GM12873 (cell line): Measurements from ENCODE around the gene TMEM62.

ENCODE experiments used
- TF ChIP-seq, protein P1 (sequence below): IDR thresholded peaks from 2 replicates; pipeline ENCODE4 v1.5.1; 2012; ENCODE audit warnings: low read depth, mild to moderate bottlenecking, moderate library complexity, low read length, control low read depth; ENCODE audit not compliant: insufficient read depth; ENCODE audit errors: missing control alignments

Gene TMEM62

DNA sequence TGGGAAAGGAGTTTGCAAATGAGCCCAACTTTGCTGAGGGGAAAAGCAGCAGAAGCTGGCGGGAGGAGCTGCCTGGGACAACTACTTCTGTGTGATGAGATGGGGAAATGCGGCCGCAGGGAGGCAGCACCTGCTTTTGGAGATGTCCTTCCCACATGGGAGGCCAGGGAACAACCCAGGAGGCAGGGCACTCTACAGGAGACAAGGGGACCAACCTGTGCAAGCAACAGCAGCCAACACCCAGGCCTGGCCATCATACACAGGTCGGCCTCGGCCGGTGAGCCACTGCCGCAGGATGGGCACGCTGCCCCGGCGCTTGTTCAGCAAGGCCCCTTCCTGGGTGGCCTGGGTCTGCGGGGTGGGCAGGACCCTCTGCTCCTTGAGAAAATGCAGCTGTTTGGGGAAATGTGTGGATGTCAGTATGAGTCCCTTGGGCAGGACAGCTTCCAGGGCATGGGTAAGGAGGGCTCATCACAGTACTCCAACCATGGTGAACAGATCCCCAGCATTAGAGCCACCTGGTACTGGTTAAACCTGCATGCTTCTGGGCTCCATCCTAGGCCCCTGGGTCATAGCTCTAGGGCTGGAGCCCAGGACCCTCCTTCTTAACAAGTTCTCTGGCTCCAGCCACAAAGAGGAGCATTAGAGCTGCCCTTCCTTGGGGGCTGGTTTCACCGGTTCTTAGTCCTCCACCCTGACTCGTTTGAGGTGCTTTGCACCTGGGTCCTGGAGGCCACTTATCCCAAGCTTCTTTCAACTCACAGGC is 75.9 kb downstream of the TMEM62 start:
- TF ChIP-seq, protein P1, sequence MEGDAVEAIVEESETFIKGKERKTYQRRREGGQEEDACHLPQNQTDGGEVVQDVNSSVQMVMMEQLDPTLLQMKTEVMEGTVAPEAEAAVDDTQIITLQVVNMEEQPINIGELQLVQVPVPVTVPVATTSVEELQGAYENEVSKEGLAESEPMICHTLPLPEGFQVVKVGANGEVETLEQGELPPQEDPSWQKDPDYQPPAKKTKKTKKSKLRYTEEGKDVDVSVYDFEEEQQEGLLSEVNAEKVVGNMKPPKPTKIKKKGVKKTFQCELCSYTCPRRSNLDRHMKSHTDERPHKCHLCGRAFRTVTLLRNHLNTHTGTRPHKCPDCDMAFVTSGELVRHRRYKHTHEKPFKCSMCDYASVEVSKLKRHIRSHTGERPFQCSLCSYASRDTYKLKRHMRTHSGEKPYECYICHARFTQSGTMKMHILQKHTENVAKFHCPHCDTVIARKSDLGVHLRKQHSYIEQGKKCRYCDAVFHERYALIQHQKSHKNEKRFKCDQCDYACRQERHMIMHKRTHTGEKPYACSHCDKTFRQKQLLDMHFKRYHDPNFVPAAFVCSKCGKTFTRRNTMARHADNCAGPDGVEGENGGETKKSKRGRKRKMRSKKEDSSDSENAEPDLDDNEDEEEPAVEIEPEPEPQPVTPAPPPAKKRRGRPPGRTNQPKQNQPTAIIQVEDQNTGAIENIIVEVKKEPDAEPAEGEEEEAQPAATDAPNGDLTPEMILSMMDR, result peak; percentile 21

DNA sequence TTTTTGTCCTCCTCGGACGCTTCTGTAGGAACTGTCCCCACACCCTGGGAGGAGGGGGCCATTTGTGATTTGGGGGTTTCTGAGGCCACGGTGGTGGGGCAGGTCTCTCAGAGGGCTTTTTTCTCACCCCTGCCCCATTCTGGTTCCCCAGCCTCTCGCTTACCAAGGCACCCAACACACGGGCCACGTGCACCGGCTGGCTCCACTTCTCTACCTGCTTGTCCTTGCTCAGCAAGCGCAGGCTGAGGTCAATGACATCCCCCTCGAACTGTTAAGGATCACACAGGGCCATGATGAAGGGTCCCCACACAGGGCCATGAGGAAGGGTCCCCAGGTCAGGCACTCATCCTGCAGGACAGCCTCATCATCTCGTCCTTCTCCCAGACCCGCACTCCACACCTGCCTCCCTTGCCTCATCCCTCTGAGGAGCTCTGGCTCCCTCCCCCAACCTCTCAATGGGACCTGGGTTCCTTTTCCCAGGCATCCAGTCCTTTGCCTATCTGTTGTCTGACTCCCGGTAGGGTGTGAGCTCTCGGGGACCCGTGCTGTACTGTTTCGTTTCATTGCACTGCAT is 76.9 kb downstream of the TMEM62 start:
- TF ChIP-seq, protein P1, result no peak

DNA sequence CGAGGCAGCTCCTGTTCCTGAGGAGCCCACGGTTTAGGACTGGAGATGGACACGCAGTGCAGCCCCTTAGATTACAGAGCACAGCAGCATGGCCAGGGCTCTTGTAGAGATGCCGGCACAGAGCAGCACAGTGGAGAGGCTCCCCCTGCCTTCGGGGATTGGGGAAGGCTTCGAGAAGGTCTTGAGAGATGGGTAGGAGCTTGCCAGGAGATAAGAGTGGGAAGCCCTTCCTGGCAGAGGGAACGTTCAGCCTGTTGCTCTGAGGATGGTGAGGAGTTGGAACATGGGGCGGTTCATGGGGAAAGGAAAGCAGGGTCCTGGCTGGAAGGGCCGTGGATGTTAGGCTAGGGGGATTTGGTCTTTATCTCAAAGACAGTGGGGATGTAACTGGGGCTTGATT is 77.4 kb downstream of the TMEM62 start:
- TF ChIP-seq, protein P1, result no peak

DNA sequence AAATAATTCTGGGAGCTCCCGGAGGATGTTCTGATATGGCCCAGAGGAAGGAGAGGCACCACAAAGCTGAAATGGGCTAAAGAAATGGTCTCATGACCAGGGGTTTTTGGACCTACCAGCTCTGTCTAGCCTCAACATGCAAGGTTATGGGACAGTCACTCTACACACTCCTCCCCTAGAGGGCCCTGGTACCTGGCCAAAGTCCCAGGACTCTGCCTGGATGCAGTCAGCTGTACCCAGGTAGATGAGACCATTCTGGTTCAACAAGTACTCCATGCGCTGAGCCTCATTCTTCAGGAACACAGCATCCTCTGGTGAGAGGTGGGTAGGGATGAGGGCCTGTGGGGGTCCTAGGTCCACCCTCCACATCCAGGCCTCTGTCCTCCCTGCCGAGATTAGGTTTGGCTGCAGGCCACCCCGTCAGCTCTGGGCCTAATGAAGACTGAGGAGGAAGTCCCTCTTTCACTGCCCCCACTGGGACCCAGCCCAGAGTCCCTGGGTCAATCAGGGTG is 77.9 kb downstream of the TMEM62 start:
- TF ChIP-seq, protein P1, result no peak

DNA sequence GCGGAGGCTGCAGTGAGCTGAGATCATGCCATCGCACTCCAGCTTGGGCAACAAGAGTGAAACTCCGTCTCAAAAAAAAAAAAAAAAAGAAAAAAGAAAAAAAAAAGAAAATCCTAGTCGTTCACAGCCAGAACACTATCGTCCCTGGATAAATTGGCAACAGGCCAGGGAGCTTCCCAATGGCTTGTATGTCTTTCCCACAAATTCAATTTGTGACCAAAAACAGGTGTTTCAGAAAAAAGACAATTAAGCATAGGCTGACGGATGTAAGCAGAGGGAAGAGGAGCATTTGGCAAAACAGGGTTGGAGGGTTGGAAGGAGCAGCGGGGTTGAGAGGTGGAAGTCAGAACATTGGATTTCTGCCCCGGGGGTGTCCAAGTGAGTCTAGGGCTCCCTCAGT is 78.9 kb downstream of the TMEM62 start:
- TF ChIP-seq, protein P1, result no peak

DNA sequence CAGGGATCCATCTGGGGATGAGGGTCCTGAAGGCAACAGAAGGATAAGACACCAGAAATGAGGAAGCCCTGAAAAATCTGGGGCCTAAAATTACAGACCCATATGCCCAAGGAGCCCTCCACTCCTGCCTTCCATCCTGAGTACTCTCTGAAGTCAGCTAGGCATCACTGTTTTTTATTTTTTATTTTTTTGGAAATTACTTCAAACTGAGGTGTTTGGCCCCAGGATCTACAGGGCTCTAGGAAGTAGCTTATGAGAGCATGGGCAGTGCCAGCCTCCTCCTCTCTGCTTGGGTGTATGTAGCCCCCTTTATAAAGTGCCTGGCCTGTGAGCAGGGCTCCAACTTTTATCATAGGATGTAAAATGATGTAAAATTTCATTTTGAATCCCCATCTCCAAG is 79.6 kb downstream of the TMEM62 start:
- TF ChIP-seq, protein P1, result no peak

DNA sequence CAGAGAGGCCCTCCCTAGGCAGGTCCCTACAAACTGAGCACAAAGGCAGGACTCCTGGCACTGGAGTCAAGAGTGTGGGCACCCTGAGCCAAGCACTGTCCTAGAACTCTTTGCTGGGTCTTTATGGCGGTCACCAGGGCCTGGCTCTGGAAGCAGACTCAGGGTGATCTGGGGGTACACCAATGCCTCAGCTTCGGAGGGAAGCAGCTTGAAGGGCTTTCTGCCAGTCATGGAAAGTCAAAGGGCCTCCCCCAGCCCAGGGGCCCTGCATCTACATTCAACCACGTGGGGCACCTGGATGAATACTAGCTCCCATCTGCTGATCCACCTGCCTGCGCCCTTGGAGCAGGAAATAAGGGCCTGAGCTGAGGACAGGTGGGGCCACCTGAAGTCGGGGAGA is 80.1 kb downstream of the TMEM62 start:
- TF ChIP-seq, protein P1, result no peak
